Right atrium auricular region (tissue), 2 donors: ENCODE results near the gene SRGAP3. TPM values are rescaled to one million over a fixed set of nuclear protein-coding genes. Genes with fewer than 3 reads are reported as not detected.

ENCODE experiments used
- DNase-seq: peaks from one replicate; pipeline ENCODE4 v3.0.0-alpha.2; 2019; ENCODE audit warnings: low spot score
- H3K27ac ChIP-seq, 2 donors: fragments of 200-600 bp; sonication (generic); 1 replicate in 1 of 2; 2 replicates in 1 of 2; pipeline ENCODE4 v1.5.1; 2016 to 2019
- H3K27me3 ChIP-seq, 2 donors: fragments of 200-600 bp; sonication (generic); one replicate each; pipeline versions ENCODE4 v1.5.1 to v1.6.0; 2017 to 2019
- H3K36me3 ChIP-seq: fragments of 200-600 bp; sonication (generic); one replicate; pipeline ENCODE4 v1.5.1; 2016
- H3K4me1 ChIP-seq, 2 donors: fragments of 200-600 bp; sonication (generic); one replicate each; pipeline versions ENCODE4 v1.5.1 to v1.6.0; 2017 to 2019
- H3K4me3 ChIP-seq, 2 donors: fragments of 200-600 bp; sonication (generic); 1 replicate in 1 of 2; 2 replicates in 1 of 2; pipeline ENCODE4 v1.5.1; 2017 to 2019; ENCODE audit warnings: mild to moderate bottlenecking in 1 of 2, moderate library complexity in 1 of 2
- H3K9me3 ChIP-seq, 2 donors: fragments of 200-600 bp; sonication (generic); one replicate each; pipeline ENCODE4 v1.5.1; 2019
- total RNA-seq, 2 donors: library from RNA; depleted of rRNA; stranded (reverse); fragments of >200 nt; gene quantifications; one replicate each; pipeline ENCODE4 v1.1.0, GENCODE V29; 2016
- TF ChIP-seq, protein P1 (sequence below), 2 donors: fragments of 200-600 bp; sonication (generic); IDR thresholded peaks; one replicate each; pipeline ENCODE4 v1.5.1; 2019; ENCODE audit warnings: antibody characterized with exemption in 2 of 2

SRGAP3 gene
- total RNA-seq, 2 donors from 2014 or later, result 4.0 to 5.0 TPM

GRCh38 chr3:9032231-9032777 lies 217.1 kb downstream of the SRGAP3 start:
- Histone ChIP-seq H3K36me3 (no peaks in the 10 kb centered on the region), H3K27me3 (no peaks in the 10 kb centered on the region), H3K4me3 (no peak overlapping the region), H3K4me1 (peaks cover 0 to 34% of the 10 kb centered on the region in 2 donors), H3K9me3 (no peaks in the 10 kb centered on the region), H3K27ac (no peak overlapping the region)
- DNase-seq, result no peak
- TF ChIP-seq, protein P1, sequence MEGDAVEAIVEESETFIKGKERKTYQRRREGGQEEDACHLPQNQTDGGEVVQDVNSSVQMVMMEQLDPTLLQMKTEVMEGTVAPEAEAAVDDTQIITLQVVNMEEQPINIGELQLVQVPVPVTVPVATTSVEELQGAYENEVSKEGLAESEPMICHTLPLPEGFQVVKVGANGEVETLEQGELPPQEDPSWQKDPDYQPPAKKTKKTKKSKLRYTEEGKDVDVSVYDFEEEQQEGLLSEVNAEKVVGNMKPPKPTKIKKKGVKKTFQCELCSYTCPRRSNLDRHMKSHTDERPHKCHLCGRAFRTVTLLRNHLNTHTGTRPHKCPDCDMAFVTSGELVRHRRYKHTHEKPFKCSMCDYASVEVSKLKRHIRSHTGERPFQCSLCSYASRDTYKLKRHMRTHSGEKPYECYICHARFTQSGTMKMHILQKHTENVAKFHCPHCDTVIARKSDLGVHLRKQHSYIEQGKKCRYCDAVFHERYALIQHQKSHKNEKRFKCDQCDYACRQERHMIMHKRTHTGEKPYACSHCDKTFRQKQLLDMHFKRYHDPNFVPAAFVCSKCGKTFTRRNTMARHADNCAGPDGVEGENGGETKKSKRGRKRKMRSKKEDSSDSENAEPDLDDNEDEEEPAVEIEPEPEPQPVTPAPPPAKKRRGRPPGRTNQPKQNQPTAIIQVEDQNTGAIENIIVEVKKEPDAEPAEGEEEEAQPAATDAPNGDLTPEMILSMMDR (IDR thresholded peaks at IDR 0.05), result no peak

DNA sequence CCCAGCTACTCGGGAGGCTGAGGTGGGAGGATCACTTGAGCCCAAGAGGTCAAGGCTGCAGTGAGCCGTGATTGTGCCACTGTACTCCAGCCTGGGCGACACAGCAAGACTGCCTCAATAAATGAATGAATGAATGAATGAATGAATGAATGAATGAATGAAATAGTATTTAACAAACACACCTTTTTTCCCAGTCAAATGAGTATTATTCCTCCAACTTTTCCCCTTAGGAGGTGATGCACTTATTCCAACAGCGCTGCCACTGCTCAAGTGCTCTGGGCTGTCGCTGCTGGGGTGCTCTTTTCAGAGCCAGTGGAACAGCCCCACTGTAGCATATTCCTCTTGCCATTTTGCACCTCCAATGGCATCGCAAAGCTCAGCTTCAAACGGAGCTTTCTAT lies 219.4 kb downstream of the SRGAP3 start:
- Histone ChIP-seq H3K27me3 (no peaks in the 10 kb centered on the region), H3K27ac (no peak overlapping the region), H3K4me3 (no peak overlapping the region), H3K9me3 (no peaks in the 10 kb centered on the region), H3K4me1 (peaks cover 0 to 16% of the 10 kb centered on the region in 2 donors), H3K36me3 (no peaks in the 10 kb centered on the region)
- TF ChIP-seq, protein P1 (IDR thresholded peaks at IDR 0.05), result no peak
- DNase-seq, result no peak

- peaks cover 0 to 16% of the 10 kb centered on the region in 2 donors for H3K4me1 ChIP-seq
- peak; percentile 70 for DNase-seq
- peak overlapping the region; percentile 8 to 67 for H3K27ac ChIP-seq
- TF ChIP-seq, protein P1 (IDR thresholded peaks at IDR 0.05), result no peak
- no peak overlapping the region for H3K4me3 ChIP-seq
- H3K27me3 ChIP-seq, result no peaks in the 10 kb centered on the region
- no peaks in the 10 kb centered on the region for H3K36me3 ChIP-seq
- H3K9me3 ChIP-seq, result no peaks in the 10 kb centered on the region
Observed at GRCh38 chr3:9028134-9028533, 221.3 kb downstream of the SRGAP3 start.

- no peak for DNase-seq
- H3K36me3 ChIP-seq, result no peaks in the 10 kb centered on the region
- H3K27ac ChIP-seq, result no peak overlapping the region
- TF ChIP-seq, protein P1 (IDR thresholded peaks at IDR 0.05), result no peak
- H3K9me3 ChIP-seq, result no peaks in the 10 kb centered on the region
- H3K27me3 ChIP-seq, result no peaks in the 10 kb centered on the region
- peaks cover 0 to 31% of the 10 kb centered on the region in 2 donors for H3K4me1 ChIP-seq
- H3K4me3 ChIP-seq, result no peak overlapping the region
Observed at GRCh38 chr3:9026320-9027045, 223.0 kb downstream of the SRGAP3 start.

DNA sequence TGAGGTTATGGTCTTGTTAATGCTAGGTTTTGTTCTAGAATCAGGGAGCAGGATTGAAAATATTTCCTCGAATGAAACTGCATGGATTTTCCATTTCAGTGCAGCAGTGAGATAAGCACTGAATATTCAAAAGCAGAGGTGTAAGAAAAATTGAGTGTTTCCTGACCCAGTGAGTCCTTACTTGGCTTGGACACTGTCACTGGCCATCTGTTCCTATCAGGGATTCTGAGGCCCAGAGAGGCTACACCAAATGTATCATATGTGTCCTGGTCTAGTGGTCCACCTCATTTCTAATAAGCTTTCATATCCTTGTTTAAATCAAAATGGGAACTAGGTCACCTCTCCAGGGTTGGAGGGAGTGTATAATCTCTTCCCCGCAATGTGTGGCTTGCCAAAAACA lies 225.1 kb downstream of the SRGAP3 start:
- Histone ChIP-seq H3K4me1 (peaks cover 0 to 51% of the 10 kb centered on the region in 2 donors), H3K27me3 (no peaks in the 10 kb centered on the region), H3K4me3 (no peak overlapping the region), H3K27ac (no peak overlapping the region), H3K36me3 (no peaks in the 10 kb centered on the region), H3K9me3 (no peaks in the 10 kb centered on the region)
- DNase-seq, result peak; percentile 34
- TF ChIP-seq, protein P1 (IDR thresholded peaks at IDR 0.05), result no peak
